Measurements from ENCODE around the gene FREM2. TPM values are rescaled to one million over a fixed set of nuclear protein-coding genes. Genes with fewer than 3 reads are reported as not detected.

FREM2 gene
- total RNA-seq, 1 experiment from 2014 or later: 25.4 TPM

GRCh38 chr13:38902551-38902950 is 215.7 kb downstream of the FREM2 start:
- no TSS peak for BruUV-seq (replicated peaks)
- no peak for TF ChIP-seq CTCF (IDR thresholded peaks at IDR 0.05; ENCODE audit: unreplicated experiment)
- Mint-ChIP-seq H3K9me3 (ENCODE audit: low read depth, unreplicated experiment) (no peaks in the 10 kb centered on the region), H3K27me3 (ENCODE audit: unreplicated experiment) (no peaks in the 10 kb centered on the region), H3K36me3 (ENCODE audit: insufficient read depth, unreplicated experiment) (no peaks in the 10 kb centered on the region), H3K4me3 (ENCODE audit: low read depth, unreplicated experiment) (no peak overlapping the region), H3K27ac (ENCODE audit: unreplicated experiment) (no peak overlapping the region), H3K4me1 (ENCODE audit: low read depth, unreplicated experiment) (no peaks in the 10 kb centered on the region)
- DNase-seq: no peak
- CTCF ChIA-PET: no interaction called here
- intact Hi-C loops (cut with micrococcal nuclease; ENCODE audit: unreplicated experiment): no loop called here

GRCh38 chr13:38905081-38905480 is 218.2 kb downstream of the FREM2 start:
- intact Hi-C loops (cut with micrococcal nuclease; ENCODE audit: unreplicated experiment): no loop called here
- TF ChIP-seq CTCF (IDR thresholded peaks at IDR 0.05; ENCODE audit: unreplicated experiment): no peak
- Mint-ChIP-seq H3K4me1 (ENCODE audit: low read depth, unreplicated experiment) (peaks cover 3% of the 10 kb centered on the region), H3K27ac (ENCODE audit: unreplicated experiment) (no peak overlapping the region), H3K9me3 (ENCODE audit: low read depth, unreplicated experiment) (no peaks in the 10 kb centered on the region), H3K4me3 (ENCODE audit: low read depth, unreplicated experiment) (no peak overlapping the region), H3K36me3 (ENCODE audit: insufficient read depth, unreplicated experiment) (no peaks in the 10 kb centered on the region), H3K27me3 (ENCODE audit: unreplicated experiment) (no peaks in the 10 kb centered on the region)
- BruUV-seq (replicated peaks): no TSS peak
- CTCF ChIA-PET: no interaction called here
- no peak for DNase-seq

GRCh38 chr13:38905861-38906260 is 219.0 kb downstream of the FREM2 start:
- H3K27me3 Mint-ChIP-seq (ENCODE audit: unreplicated experiment): no peaks in the 10 kb centered on the region
- CTCF ChIA-PET: no interaction called here

GRCh38 chr13:38908574-38908973 is 221.7 kb downstream of the FREM2 start:
- Mint-ChIP-seq H3K27ac (ENCODE audit: unreplicated experiment) (no peak overlapping the region), H3K36me3 (ENCODE audit: insufficient read depth, unreplicated experiment) (no peaks in the 10 kb centered on the region), H3K4me1 (ENCODE audit: low read depth, unreplicated experiment) (peaks cover 9% of the 10 kb centered on the region), H3K27me3 (ENCODE audit: unreplicated experiment) (no peaks in the 10 kb centered on the region), H3K9me3 (ENCODE audit: low read depth, unreplicated experiment) (no peaks in the 10 kb centered on the region), H3K4me3 (ENCODE audit: low read depth, unreplicated experiment) (no peak overlapping the region)
- intact Hi-C loops (cut with micrococcal nuclease; ENCODE audit: unreplicated experiment): no loop called here
- CTCF ChIA-PET: no interaction called here
- TF ChIP-seq CTCF (IDR thresholded peaks at IDR 0.05; ENCODE audit: unreplicated experiment): no peak
- BruUV-seq (replicated peaks): no TSS peak
- DNase-seq: no peak

More at GRCh38 chr13:38905861-38906260, 219.0 kb downstream of the FREM2 start:
- no peak overlapping the region for H3K4me3 Mint-ChIP-seq (ENCODE audit: low read depth, unreplicated experiment)
- no peak for DNase-seq
- no TSS peak for BruUV-seq (replicated peaks)
- intact Hi-C loops (cut with micrococcal nuclease; ENCODE audit: unreplicated experiment): no loop called here
- TF ChIP-seq CTCF (IDR thresholded peaks at IDR 0.05; ENCODE audit: unreplicated experiment): no peak
- H3K27ac Mint-ChIP-seq (ENCODE audit: unreplicated experiment): no peak overlapping the region
- H3K4me1 Mint-ChIP-seq (ENCODE audit: low read depth, unreplicated experiment): peaks cover 9% of the 10 kb centered on the region
- no peaks in the 10 kb centered on the region for H3K36me3 Mint-ChIP-seq (ENCODE audit: insufficient read depth, unreplicated experiment)
- no peaks in the 10 kb centered on the region for H3K9me3 Mint-ChIP-seq (ENCODE audit: low read depth, unreplicated experiment)
